HepG2 (cell line): ENCODE measurements around the gene ASB3.

Experiments
- CENPBD1 ChIP-seq: sonication (generic); formaldehyde crosslinking; IDR thresholded peaks from 2 replicates; pipeline ENCODE4 v1.8.0; 2022; ENCODE audit warnings: missing genetic modification reagents, low read depth, mild to moderate bottlenecking, borderline replicate concordance
- ZBTB7A ChIP-seq: sonication (generic); formaldehyde crosslinking; IDR thresholded peaks from 2 replicates; pipeline ENCODE4 v1.8.0; 2022; ENCODE audit warnings: mild to moderate bottlenecking, missing genetic modification reagents
- ZZZ3 ChIP-seq: sonication (generic); formaldehyde crosslinking; IDR thresholded peaks from 2 replicates; pipeline ENCODE4 v1.4.0; 2020; ENCODE audit warnings: missing genetic modification reagents, mild to moderate bottlenecking, borderline replicate concordance
- TF ChIP-seq, protein P1 (sequence below): sonication (generic); formaldehyde crosslinking; IDR thresholded peaks from 2 replicates; pipeline ENCODE4 v1.5.0; 2020; ENCODE audit warnings: mild to moderate bottlenecking, missing genetic modification reagents, moderate library complexity

- TF ChIP-seq, protein P1, sequence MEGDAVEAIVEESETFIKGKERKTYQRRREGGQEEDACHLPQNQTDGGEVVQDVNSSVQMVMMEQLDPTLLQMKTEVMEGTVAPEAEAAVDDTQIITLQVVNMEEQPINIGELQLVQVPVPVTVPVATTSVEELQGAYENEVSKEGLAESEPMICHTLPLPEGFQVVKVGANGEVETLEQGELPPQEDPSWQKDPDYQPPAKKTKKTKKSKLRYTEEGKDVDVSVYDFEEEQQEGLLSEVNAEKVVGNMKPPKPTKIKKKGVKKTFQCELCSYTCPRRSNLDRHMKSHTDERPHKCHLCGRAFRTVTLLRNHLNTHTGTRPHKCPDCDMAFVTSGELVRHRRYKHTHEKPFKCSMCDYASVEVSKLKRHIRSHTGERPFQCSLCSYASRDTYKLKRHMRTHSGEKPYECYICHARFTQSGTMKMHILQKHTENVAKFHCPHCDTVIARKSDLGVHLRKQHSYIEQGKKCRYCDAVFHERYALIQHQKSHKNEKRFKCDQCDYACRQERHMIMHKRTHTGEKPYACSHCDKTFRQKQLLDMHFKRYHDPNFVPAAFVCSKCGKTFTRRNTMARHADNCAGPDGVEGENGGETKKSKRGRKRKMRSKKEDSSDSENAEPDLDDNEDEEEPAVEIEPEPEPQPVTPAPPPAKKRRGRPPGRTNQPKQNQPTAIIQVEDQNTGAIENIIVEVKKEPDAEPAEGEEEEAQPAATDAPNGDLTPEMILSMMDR (CRISPR knock-in tag) = no peak
- TF ChIP-seq CENPBD1 (CRISPR knock-in tag) (no peak), ZBTB7A (no peak), ZZZ3 (CRISPR knock-in tag) (no peak)
Observed at GRCh38 chr2:53697092-53697491, 89.7 kb downstream of the ASB3 start.
